ENCODE measurements around the gene TRPM3.

Gene TRPM3

DNA sequence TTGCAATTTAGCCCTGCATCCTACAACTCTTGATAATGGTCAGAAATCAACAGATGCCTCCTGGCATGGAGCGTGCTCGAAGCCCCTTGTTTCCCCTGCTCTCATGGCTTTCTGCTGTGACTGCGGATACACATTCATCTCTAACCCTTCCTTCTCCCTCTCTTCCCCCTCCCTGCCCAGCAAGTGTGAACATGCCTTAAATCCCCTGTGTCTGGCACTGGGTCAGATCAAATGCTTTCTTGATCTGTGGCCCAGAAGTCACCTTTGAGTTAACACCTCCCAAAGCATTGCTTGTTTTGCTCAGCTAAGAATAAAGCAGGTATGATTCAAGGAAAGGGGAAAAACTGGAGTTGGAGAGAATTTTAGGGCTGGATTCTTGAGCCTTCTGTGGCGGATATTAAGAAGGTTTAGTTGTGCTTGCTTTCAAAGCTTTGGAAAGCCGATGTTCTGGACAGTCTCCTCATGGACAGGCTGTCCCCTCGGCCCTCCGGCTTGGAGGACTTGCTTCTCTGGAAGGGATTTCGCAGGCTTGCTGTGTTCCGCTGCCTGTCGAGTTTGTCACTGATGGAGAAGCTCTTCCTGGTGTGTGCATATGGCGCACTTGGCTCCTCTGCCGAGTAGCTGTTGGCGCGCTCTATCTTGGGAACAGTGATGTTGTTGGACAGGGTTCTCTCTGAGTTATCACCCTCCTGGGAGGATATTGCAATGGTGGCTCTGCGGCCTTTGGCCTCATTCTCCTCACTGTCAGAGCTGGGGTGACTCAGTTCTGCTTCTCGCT is 585.7 kb downstream of the TRPM3 start:
- H3K9ac ChIP-seq, result no peak overlapping the region
- TF ChIP-seq, protein P1, sequence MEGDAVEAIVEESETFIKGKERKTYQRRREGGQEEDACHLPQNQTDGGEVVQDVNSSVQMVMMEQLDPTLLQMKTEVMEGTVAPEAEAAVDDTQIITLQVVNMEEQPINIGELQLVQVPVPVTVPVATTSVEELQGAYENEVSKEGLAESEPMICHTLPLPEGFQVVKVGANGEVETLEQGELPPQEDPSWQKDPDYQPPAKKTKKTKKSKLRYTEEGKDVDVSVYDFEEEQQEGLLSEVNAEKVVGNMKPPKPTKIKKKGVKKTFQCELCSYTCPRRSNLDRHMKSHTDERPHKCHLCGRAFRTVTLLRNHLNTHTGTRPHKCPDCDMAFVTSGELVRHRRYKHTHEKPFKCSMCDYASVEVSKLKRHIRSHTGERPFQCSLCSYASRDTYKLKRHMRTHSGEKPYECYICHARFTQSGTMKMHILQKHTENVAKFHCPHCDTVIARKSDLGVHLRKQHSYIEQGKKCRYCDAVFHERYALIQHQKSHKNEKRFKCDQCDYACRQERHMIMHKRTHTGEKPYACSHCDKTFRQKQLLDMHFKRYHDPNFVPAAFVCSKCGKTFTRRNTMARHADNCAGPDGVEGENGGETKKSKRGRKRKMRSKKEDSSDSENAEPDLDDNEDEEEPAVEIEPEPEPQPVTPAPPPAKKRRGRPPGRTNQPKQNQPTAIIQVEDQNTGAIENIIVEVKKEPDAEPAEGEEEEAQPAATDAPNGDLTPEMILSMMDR (IDR thresholded peaks at IDR 0.05), result no peak
- no peaks in the 10 kb centered on the region for H3K36me3 ChIP-seq (ENCODE audit: control insufficient read depth, insufficient read depth, low read length)
- H3K9me3 ChIP-seq (ENCODE audit: control insufficient read depth, low read length), result no peaks in the 10 kb centered on the region
- H3K27ac ChIP-seq, result no peak overlapping the region
- H2AFZ ChIP-seq, result no peak overlapping the region
- no peak overlapping the region for H3K4me2 ChIP-seq (ENCODE audit: low read length)
- H3K4me1 ChIP-seq, result no peaks in the 10 kb centered on the region
- no peaks in the 10 kb centered on the region for H3K27me3 ChIP-seq (ENCODE audit: control insufficient read depth, insufficient read depth, low read length)
- no peaks in the 10 kb centered on the region for H3K79me2 ChIP-seq
- H3K4me3 ChIP-seq (ENCODE audit: low read depth, low read length), result no peak overlapping the region

DNA sequence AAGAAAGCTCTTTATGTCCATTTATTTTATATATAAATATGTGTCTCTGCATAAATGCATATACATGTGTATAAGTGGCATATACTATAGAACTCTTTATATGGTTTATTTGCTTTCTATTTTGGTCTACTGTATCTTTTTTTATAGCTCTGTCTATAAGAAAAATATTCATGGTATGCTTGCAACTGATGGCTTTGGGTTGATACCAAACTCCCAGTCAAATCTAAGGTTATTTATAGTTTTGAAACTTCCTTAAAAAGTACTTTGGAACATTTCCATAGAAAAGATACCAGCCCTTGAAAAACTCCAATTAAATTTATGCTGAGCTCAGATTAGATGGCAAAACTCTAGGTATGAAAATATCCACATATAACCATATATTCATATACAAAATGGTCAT is 587.0 kb downstream of the TRPM3 start:
- Histone ChIP-seq H3K9ac (no peak overlapping the region), H3K9me3 (ENCODE audit: control insufficient read depth, low read length) (no peaks in the 10 kb centered on the region), H3K27me3 (ENCODE audit: control insufficient read depth, insufficient read depth, low read length) (no peaks in the 10 kb centered on the region), H3K79me2 (no peaks in the 10 kb centered on the region), H3K36me3 (ENCODE audit: control insufficient read depth, insufficient read depth, low read length) (no peaks in the 10 kb centered on the region), H3K27ac (no peak overlapping the region), H3K4me3 (ENCODE audit: low read depth, low read length) (no peak overlapping the region), H3K4me2 (ENCODE audit: low read length) (no peak overlapping the region), H2AFZ (no peak overlapping the region), H3K4me1 (no peaks in the 10 kb centered on the region)
- TF ChIP-seq, protein P1 (IDR thresholded peaks at IDR 0.05), result no peak

DNA sequence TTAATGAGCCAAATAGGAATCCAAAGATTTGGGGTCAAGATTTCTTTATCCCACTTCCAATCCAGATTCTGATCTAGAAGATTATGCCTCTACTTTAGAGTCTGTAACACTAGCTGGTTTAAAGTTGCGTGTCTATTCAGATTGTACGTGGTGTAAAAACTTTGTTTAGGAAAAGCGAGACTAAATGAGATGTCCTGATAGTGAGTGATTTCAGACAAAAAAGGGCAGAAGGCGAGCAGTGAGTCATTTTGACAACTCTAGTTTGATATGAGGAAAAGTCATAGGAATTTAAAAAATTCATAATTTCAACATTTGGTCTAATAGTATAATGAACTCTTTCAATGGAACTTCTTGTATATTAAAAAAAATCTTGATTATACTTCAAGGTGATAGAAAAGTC is 587.4 kb downstream of the TRPM3 start:
- no peak overlapping the region for H3K9ac ChIP-seq
- TF ChIP-seq, protein P1 (IDR thresholded peaks at IDR 0.05), result no peak

DNA sequence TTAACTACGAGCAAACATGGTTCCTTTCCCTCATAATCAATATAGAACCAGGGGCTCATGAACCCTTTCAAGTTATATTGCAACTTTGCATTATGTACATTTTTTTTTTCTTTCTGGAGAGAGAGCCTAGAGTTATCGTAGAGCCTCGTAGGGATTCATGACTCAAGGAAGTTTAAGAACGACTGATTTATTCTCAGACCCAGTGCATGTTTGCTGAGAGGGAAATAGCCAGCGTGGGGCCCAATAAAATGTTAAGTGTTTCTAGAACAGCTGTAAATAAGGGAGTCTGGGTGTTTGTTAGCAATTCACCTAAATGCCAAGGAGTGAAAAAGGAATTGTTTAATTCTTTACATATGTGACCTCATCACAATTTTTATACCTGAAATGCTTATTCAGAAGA is 587.9 kb downstream of the TRPM3 start:
- H3K27ac ChIP-seq, result no peak overlapping the region
- no peak overlapping the region for H3K9ac ChIP-seq
- no peaks in the 10 kb centered on the region for H3K27me3 ChIP-seq (ENCODE audit: control insufficient read depth, insufficient read depth, low read length)
- H2AFZ ChIP-seq, result no peak overlapping the region
- H3K79me2 ChIP-seq, result no peaks in the 10 kb centered on the region
- TF ChIP-seq, protein P1 (IDR thresholded peaks at IDR 0.05), result no peak
- H3K4me3 ChIP-seq (ENCODE audit: low read depth, low read length), result no peak overlapping the region
- no peaks in the 10 kb centered on the region for H3K9me3 ChIP-seq (ENCODE audit: control insufficient read depth, low read length)
- H3K36me3 ChIP-seq (ENCODE audit: control insufficient read depth, insufficient read depth, low read length), result no peaks in the 10 kb centered on the region
- no peak overlapping the region for H3K4me2 ChIP-seq (ENCODE audit: low read length)
- H3K4me1 ChIP-seq, result no peaks in the 10 kb centered on the region

More for the DNA sequence above, 587.4 kb downstream of the TRPM3 start:
- Histone ChIP-seq H3K9me3 (ENCODE audit: control insufficient read depth, low read length) (no peaks in the 10 kb centered on the region), H3K36me3 (ENCODE audit: control insufficient read depth, insufficient read depth, low read length) (no peaks in the 10 kb centered on the region), H3K4me3 (ENCODE audit: low read depth, low read length) (no peak overlapping the region), H2AFZ (no peak overlapping the region), H3K27ac (no peak overlapping the region), H3K4me2 (ENCODE audit: low read length) (no peak overlapping the region), H3K27me3 (ENCODE audit: control insufficient read depth, insufficient read depth, low read length) (no peaks in the 10 kb centered on the region), H3K79me2 (no peaks in the 10 kb centered on the region), H3K4me1 (no peaks in the 10 kb centered on the region)

DNA sequence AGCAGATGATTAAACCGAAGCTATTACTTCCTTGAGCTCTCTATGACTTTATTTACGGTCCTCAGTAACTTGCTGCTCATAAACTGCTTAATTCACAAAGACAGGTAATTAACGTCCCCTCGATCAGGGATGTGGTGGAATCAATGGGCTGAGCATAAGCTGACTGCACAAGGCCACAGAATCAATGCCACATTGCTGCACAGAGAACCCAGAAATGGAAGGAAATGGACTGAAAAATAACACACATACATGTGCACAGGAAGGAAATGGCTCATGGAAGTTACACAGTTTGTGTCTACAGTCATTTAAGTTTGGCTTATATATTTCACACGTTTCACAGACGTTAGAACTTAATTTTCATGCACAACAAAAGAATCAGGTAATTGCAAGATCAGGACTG is 588.7 kb downstream of the TRPM3 start:
- H3K27ac ChIP-seq, result no peak overlapping the region
- no peaks in the 10 kb centered on the region for H3K79me2 ChIP-seq
- TF ChIP-seq, protein P1 (IDR thresholded peaks at IDR 0.05), result no peak
- H3K9ac ChIP-seq, result no peak overlapping the region
- no peaks in the 10 kb centered on the region for H3K4me1 ChIP-seq
- H3K36me3 ChIP-seq (ENCODE audit: control insufficient read depth, insufficient read depth, low read length), result no peaks in the 10 kb centered on the region
- no peak overlapping the region for H3K4me3 ChIP-seq (ENCODE audit: low read depth, low read length)
- no peak overlapping the region for H2AFZ ChIP-seq
- H3K9me3 ChIP-seq (ENCODE audit: control insufficient read depth, low read length), result no peaks in the 10 kb centered on the region
- H3K27me3 ChIP-seq (ENCODE audit: control insufficient read depth, insufficient read depth, low read length), result no peaks in the 10 kb centered on the region
- H3K4me2 ChIP-seq (ENCODE audit: low read length), result no peak overlapping the region
